ENCODE results near the gene KLHL42.
"Not testable (repeated sequence)": the region's sequence is repeated elsewhere in the genome, so short reads cannot be mapped to it uniquely, and the experiment has no call there.

Gene KLHL42

GRCh38 chr12:27823038-27823437, 43.0 kb downstream of the KLHL42 start:
- H3K36me3 ChIP-seq (ENCODE audit: control insufficient read depth, insufficient read depth, low read length): no peaks in the 10 kb centered on the region
- H3K27me3 ChIP-seq (ENCODE audit: control insufficient read depth, insufficient read depth, low read length): no peaks in the 10 kb centered on the region
- no peaks in the 10 kb centered on the region for H3K9me3 ChIP-seq (ENCODE audit: control insufficient read depth, insufficient read depth, low read length)
- H3K4me1 ChIP-seq (ENCODE audit: control insufficient read depth, insufficient read depth, low read length): no peaks in the 10 kb centered on the region
- no peak overlapping the region for H3K4me3 ChIP-seq (ENCODE audit: low read depth, low read length)
- no peak overlapping the region for H3K9ac ChIP-seq (ENCODE audit: low read depth, low read length)

GRCh38 chr12:27824126-27824842, 44.3 kb downstream of the KLHL42 start:
- H3K4me1 ChIP-seq (ENCODE audit: control insufficient read depth, insufficient read depth, low read length): no peaks in the 10 kb centered on the region
- no peaks in the 10 kb centered on the region for H3K27me3 ChIP-seq (ENCODE audit: control insufficient read depth, insufficient read depth, low read length)
- H3K36me3 ChIP-seq (ENCODE audit: control insufficient read depth, insufficient read depth, low read length): no peaks in the 10 kb centered on the region
- H3K9ac ChIP-seq (ENCODE audit: low read depth, low read length): no peak overlapping the region
- no peak overlapping the region for H3K4me3 ChIP-seq (ENCODE audit: low read depth, low read length)
- H3K9me3 ChIP-seq (ENCODE audit: control insufficient read depth, insufficient read depth, low read length): no peaks in the 10 kb centered on the region

DNA sequence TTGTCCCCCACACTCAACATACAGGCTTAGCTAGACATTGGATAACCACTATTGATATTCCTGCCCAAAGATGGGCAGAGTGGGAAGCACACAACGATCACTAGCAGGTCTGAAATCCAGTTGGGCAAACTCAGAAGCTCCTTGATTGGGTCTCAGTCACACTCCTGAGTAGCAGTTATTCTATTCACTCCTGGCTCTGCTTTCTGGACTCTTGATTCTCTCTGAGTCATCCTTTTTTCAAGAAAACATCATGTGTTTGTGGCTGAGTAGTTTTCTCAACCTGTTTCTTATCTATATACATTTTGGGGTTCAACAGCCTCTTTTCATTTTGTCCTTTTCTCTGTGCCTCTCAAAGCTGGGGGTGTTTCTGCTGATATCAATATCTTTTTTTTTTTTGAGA, 46.0 kb downstream of the KLHL42 start:
- Histone ChIP-seq H3K9ac (ENCODE audit: low read depth, low read length) (no peak overlapping the region), H3K27me3 (ENCODE audit: control insufficient read depth, insufficient read depth, low read length) (no peaks in the 10 kb centered on the region), H3K36me3 (ENCODE audit: control insufficient read depth, insufficient read depth, low read length) (no peaks in the 10 kb centered on the region), H3K9me3 (ENCODE audit: control insufficient read depth, insufficient read depth, low read length) (no peaks in the 10 kb centered on the region), H3K4me3 (ENCODE audit: low read depth, low read length) (no peak overlapping the region), H3K4me1 (ENCODE audit: control insufficient read depth, insufficient read depth, low read length) (no peaks in the 10 kb centered on the region)

- Histone ChIP-seq H3K36me3 (ENCODE audit: control insufficient read depth, insufficient read depth, low read length) (no peaks in the 10 kb centered on the region), H3K4me1 (ENCODE audit: control insufficient read depth, insufficient read depth, low read length) (no peaks in the 10 kb centered on the region), H3K9me3 (ENCODE audit: control insufficient read depth, insufficient read depth, low read length) (no peaks in the 10 kb centered on the region), H3K9ac (ENCODE audit: low read depth, low read length) (no peak overlapping the region), H3K4me3 (ENCODE audit: low read depth, low read length) (no peak overlapping the region), H3K27me3 (ENCODE audit: control insufficient read depth, insufficient read depth, low read length) (no peaks in the 10 kb centered on the region)
These were observed 48.2 kb downstream of the KLHL42 start for GRCh38 chr12:27828196-27828595.

GRCh38 chr12:27838543-27839185, 58.6 kb downstream of the KLHL42 start:
- Histone ChIP-seq H3K36me3 (ENCODE audit: control insufficient read depth, insufficient read depth, low read length) (no peaks in the 10 kb centered on the region), H3K4me3 (ENCODE audit: low read depth, low read length) (no peak overlapping the region), H3K4me1 (ENCODE audit: control insufficient read depth, insufficient read depth, low read length) (no peaks in the 10 kb centered on the region), H3K9ac (ENCODE audit: low read depth, low read length) (no peak overlapping the region), H3K27me3 (ENCODE audit: control insufficient read depth, insufficient read depth, low read length) (no peaks in the 10 kb centered on the region), H3K9me3 (ENCODE audit: control insufficient read depth, insufficient read depth, low read length) (no peaks in the 10 kb centered on the region)

GRCh38 chr12:27840229-27840999, 60.4 kb downstream of the KLHL42 start:
- no peaks in the 10 kb centered on the region for H3K9me3 ChIP-seq (ENCODE audit: control insufficient read depth, insufficient read depth, low read length)

DNA sequence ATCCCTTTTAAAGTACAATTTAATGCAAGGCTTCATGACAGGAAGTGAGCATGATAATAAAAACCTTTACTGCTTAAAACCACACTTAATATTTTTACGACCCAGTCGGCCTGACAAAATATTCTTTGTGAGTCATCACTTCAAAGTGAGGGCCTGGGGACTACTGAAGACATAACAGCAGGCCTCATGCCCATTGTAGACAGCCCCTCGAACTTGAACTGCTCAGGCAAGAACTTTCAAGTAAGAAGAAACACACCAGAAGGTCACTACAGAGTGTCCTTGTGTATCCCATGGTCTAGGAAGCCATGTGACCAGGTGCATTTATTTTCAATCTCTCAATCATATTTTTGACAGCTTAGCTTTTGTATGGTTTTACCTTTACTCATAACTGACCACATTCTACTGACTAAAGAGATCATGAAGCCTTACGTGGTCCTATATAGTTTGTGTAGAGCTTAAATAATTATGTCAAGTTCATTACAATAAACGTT, 61.4 kb downstream of the KLHL42 start:
- H3K27me3 ChIP-seq (ENCODE audit: control insufficient read depth, insufficient read depth, low read length): no peaks in the 10 kb centered on the region
- no peak overlapping the region for H3K4me3 ChIP-seq (ENCODE audit: low read depth, low read length)
- H3K9me3 ChIP-seq (ENCODE audit: control insufficient read depth, insufficient read depth, low read length): no peaks in the 10 kb centered on the region
- no peaks in the 10 kb centered on the region for H3K36me3 ChIP-seq (ENCODE audit: control insufficient read depth, insufficient read depth, low read length)
- no peak overlapping the region for H3K9ac ChIP-seq (ENCODE audit: low read depth, low read length)
- no peaks in the 10 kb centered on the region for H3K4me1 ChIP-seq (ENCODE audit: control insufficient read depth, insufficient read depth, low read length)

More at GRCh38 chr12:27840229-27840999, 60.4 kb downstream of the KLHL42 start:
- Histone ChIP-seq H3K9ac (ENCODE audit: low read depth, low read length) (no peak overlapping the region), H3K36me3 (ENCODE audit: control insufficient read depth, insufficient read depth, low read length) (no peaks in the 10 kb centered on the region), H3K4me1 (ENCODE audit: control insufficient read depth, insufficient read depth, low read length) (no peaks in the 10 kb centered on the region), H3K27me3 (ENCODE audit: control insufficient read depth, insufficient read depth, low read length) (no peaks in the 10 kb centered on the region), H3K4me3 (ENCODE audit: low read depth, low read length) (no peak overlapping the region)

- no peaks in the 10 kb centered on the region for H3K36me3 ChIP-seq (ENCODE audit: control insufficient read depth, insufficient read depth, low read length)
These were observed 63.7 kb downstream of the KLHL42 start for GRCh38 chr12:27843714-27844245.

DNA sequence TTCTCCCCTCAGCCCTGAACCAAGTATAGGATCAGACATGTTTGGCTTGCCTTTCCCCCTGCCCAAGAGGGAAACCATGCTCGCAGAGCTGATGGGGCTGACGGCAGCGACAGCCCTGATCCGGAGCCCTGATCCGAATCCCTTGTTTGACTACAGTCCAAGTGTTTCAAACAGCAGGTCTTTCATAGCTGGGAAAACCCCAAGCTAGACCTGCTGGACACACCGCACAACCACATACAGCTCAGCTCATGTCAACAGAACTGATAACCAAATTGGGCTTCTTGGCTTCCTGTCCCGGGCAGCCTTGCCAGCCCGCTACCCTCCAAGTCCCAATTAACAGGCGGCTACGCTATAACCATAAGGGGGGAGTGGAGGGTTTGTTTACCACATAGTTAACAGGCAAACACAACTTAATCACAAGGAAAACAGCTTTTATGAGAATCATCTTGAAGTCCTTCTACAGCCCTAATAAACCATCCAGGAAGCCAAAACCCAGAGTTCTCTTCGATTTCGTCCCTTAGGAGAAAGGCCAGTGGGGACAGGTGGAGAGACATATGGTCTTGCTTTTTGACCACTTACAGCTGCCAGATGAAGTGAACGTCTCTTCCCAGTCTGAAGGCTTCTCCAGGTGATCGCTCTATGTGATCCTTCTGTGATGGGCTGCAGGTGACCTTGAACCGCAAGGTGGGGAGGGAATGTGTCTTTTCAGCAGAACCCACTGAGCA, 64.5 kb downstream of the KLHL42 start:
- no peaks in the 10 kb centered on the region for H3K36me3 ChIP-seq (ENCODE audit: control insufficient read depth, insufficient read depth, low read length)
- H3K4me3 ChIP-seq (ENCODE audit: low read depth, low read length): no peak overlapping the region
- no peaks in the 10 kb centered on the region for H3K27me3 ChIP-seq (ENCODE audit: control insufficient read depth, insufficient read depth, low read length)
- H3K9me3 ChIP-seq (ENCODE audit: control insufficient read depth, insufficient read depth, low read length): no peaks in the 10 kb centered on the region
- no peaks in the 10 kb centered on the region for H3K4me1 ChIP-seq (ENCODE audit: control insufficient read depth, insufficient read depth, low read length)
- H3K9ac ChIP-seq (ENCODE audit: low read depth, low read length): no peak overlapping the region

More at GRCh38 chr12:27843714-27844245, 63.7 kb downstream of the KLHL42 start:
- Histone ChIP-seq H3K9me3 (ENCODE audit: control insufficient read depth, insufficient read depth, low read length) (no peaks in the 10 kb centered on the region), H3K4me1 (ENCODE audit: control insufficient read depth, insufficient read depth, low read length) (no peaks in the 10 kb centered on the region), H3K4me3 (ENCODE audit: low read depth, low read length) (no peak overlapping the region), H3K27me3 (ENCODE audit: control insufficient read depth, insufficient read depth, low read length) (no peaks in the 10 kb centered on the region), H3K9ac (ENCODE audit: low read depth, low read length) (no peak overlapping the region)

DNA sequence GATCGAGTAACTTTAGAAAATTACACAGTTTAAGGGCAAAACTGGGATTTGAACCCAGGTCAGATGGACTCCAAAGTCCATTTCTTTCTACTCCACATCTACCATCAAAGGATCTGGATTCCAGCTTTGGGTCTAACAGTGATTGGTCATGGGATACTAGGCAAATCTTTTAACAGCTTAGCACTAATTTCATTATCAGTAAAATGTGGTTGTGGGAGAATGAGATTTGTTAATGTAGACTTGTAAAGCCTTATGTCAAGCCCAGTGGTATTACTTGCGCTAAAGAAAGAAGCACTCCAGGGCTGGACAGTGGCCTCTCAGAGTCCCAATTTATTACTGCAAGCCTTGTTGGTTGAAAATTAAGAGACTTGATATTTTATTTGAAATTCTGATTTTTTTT, 65.2 kb downstream of the KLHL42 start:
- Histone ChIP-seq H3K4me1 (ENCODE audit: control insufficient read depth, insufficient read depth, low read length) (no peaks in the 10 kb centered on the region), H3K9me3 (ENCODE audit: control insufficient read depth, insufficient read depth, low read length) (no peaks in the 10 kb centered on the region), H3K9ac (ENCODE audit: low read depth, low read length) (no peak overlapping the region), H3K36me3 (ENCODE audit: control insufficient read depth, insufficient read depth, low read length) (no peaks in the 10 kb centered on the region), H3K27me3 (ENCODE audit: control insufficient read depth, insufficient read depth, low read length) (no peaks in the 10 kb centered on the region), H3K4me3 (ENCODE audit: low read depth, low read length) (no peak overlapping the region)

DNA sequence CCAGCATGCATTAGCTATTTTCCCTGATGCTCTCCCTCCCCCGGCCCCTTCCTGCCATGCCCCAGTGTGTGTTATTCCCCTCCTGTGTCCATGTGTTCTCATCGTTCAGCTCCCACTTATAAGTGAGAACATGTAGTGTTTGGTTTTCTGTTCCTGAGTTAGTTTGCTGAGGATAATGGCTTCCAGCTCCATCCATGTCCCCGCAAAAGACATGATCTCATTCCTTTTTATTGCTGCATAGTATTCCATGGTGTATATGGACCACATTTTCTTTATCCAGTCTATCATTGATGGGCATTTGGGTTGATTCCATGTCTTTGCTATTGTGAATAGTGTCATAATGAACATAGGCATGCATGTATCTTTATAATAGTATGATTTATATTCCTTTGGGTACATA, 65.7 kb downstream of the KLHL42 start:
- H3K36me3 ChIP-seq (ENCODE audit: control insufficient read depth, insufficient read depth, low read length); H3K9me3 ChIP-seq (ENCODE audit: control insufficient read depth, insufficient read depth, low read length); H3K4me1 ChIP-seq (ENCODE audit: control insufficient read depth, insufficient read depth, low read length); H3K27me3 ChIP-seq (ENCODE audit: control insufficient read depth, insufficient read depth, low read length); H3K4me3 ChIP-seq (ENCODE audit: low read depth, low read length); H3K9ac ChIP-seq (ENCODE audit: low read depth, low read length): not testable (repeated sequence)
